Colonic mucosa (tissue), 4 donors: Measurements from ENCODE around the gene SERPINA12. TPM values are rescaled to one million over a fixed set of nuclear protein-coding genes. Genes with fewer than 3 reads are reported as not detected.

Experiments used
- DNase-seq: peaks from one replicate; pipeline ENCODE4 v3.0.0-alpha.2; 2020
- H3K27ac ChIP-seq: fragments of 200-600 bp; one replicate; pipeline ENCODE4 v1.8.0; 2021
- H3K27me3 ChIP-seq: fragments of 200-600 bp; one replicate; pipeline ENCODE4 v1.8.0; 2021
- H3K36me3 ChIP-seq: fragments of 200-600 bp; one replicate; pipeline ENCODE4 v1.8.0; 2021
- H3K4me1 ChIP-seq: fragments of 200-600 bp; one replicate; pipeline ENCODE4 v1.8.0; 2021; ENCODE audit warnings: mild to moderate bottlenecking
- H3K4me3 ChIP-seq: fragments of 200-600 bp; one replicate; pipeline ENCODE4 v1.8.0; 2021
- H3K9ac ChIP-seq, 2 donors: one replicate each; pipeline ENCODE4 v1.7.0; 2013; ENCODE audit warnings: control low read depth in 2 of 2, low read depth in 2 of 2, low read length in 2 of 2
- H3K9me3 ChIP-seq: fragments of 200-600 bp; one replicate; pipeline ENCODE4 v1.8.0; 2021
- CTCF ChIP-seq: fragments of 200-600 bp; IDR thresholded peaks from one replicate; pipeline ENCODE4 v1.8.0; 2022; ENCODE audit warnings: antibody characterized with exemption, mild to moderate bottlenecking
- intact Hi-C: fragments of 100-400 bp; cut with DNase I; formaldehyde crosslinking; loops from one replicate; pipeline ENCODE4 v1.14.1; 2022
- total RNA-seq, 2 donors: library from RNA; stranded (reverse); fragmentation: NEBNext Ultra II Directional in 1 of 2; extraction: Animal tissue kit (Norgen Biotek cat#: 25700) in 1 of 2; gene quantifications; one replicate each; pipeline ENCODE4 v1.2.1, GENCODE V29; 2021
- donor health status: healthy.
- donor health status: DM: no; HTN: no; CAD: no.
- donor health status: DM: no; HTN: no; CAD: no.

Gene SERPINA12
- total RNA-seq, 2 donors from 2014 or later = not detected

- Histone ChIP-seq H3K4me1 (no peaks in the 10 kb centered on the region), H3K9me3 (no peaks in the 10 kb centered on the region), H3K27me3 (no peaks in the 10 kb centered on the region), H3K36me3 (no peaks in the 10 kb centered on the region), H3K9ac (no peak overlapping the region), H3K27ac (no peak overlapping the region), H3K4me3 (no peak overlapping the region)
- TF ChIP-seq CTCF = no peak
- no peak for DNase-seq
- intact Hi-C loops = no loop called here
These were observed 23.2 kb upstream of the SERPINA12 start for GRCh38 chr14:94532447-94532846.

GRCh38 chr14:94531187-94531586 lies 21.9 kb upstream of the SERPINA12 start:
- H3K9ac ChIP-seq = no peak overlapping the region
- no peak overlapping the region for H3K4me3 ChIP-seq
- no peaks in the 10 kb centered on the region for H3K9me3 ChIP-seq
- no peaks in the 10 kb centered on the region for H3K4me1 ChIP-seq
- H3K36me3 ChIP-seq = no peaks in the 10 kb centered on the region
- intact Hi-C loops = no loop called here
- H3K27ac ChIP-seq = no peak overlapping the region
- DNase-seq = no peak
- TF ChIP-seq CTCF = no peak
- H3K27me3 ChIP-seq = no peaks in the 10 kb centered on the region

- no peaks in the 10 kb centered on the region for H3K4me1 ChIP-seq
- no peak for TF ChIP-seq CTCF
- H3K27me3 ChIP-seq = no peaks in the 10 kb centered on the region
- no peak overlapping the region for H3K4me3 ChIP-seq
- H3K27ac ChIP-seq = no peak overlapping the region
- no peak for DNase-seq
- H3K9me3 ChIP-seq = no peaks in the 10 kb centered on the region
- H3K9ac ChIP-seq = no peak overlapping the region
- H3K36me3 ChIP-seq = no peaks in the 10 kb centered on the region
- intact Hi-C loops = no loop called here
These were observed 14.8 kb upstream of the SERPINA12 start for GRCh38 chr14:94524093-94524492.

GRCh38 chr14:94523265-94523664 lies 14.0 kb upstream of the SERPINA12 start:
- intact Hi-C loops = no loop called here
- DNase-seq = no peak
- Histone ChIP-seq H3K4me1 (no peaks in the 10 kb centered on the region), H3K27me3 (no peaks in the 10 kb centered on the region), H3K9ac (no peak overlapping the region), H3K36me3 (no peaks in the 10 kb centered on the region), H3K9me3 (no peaks in the 10 kb centered on the region), H3K27ac (no peak overlapping the region), H3K4me3 (no peak overlapping the region)
- no peak for TF ChIP-seq CTCF

GRCh38 chr14:94522115-94522724 lies 13.0 kb upstream of the SERPINA12 start:
- no peak overlapping the region for H3K9ac ChIP-seq
- no peak overlapping the region for H3K27ac ChIP-seq
- no peaks in the 10 kb centered on the region for H3K9me3 ChIP-seq
- no peaks in the 10 kb centered on the region for H3K27me3 ChIP-seq
- H3K36me3 ChIP-seq = no peaks in the 10 kb centered on the region
- no peak overlapping the region for H3K4me3 ChIP-seq
- no peak for TF ChIP-seq CTCF
- intact Hi-C loops = no loop called here
- DNase-seq = no peak
- H3K4me1 ChIP-seq = no peaks in the 10 kb centered on the region
